GM21423 (cell line): ENCODE data around the gene ACKR4.
"Not testable (repeated sequence)": the region's sequence is repeated elsewhere in the genome, so short reads cannot be mapped to it uniquely, and the experiment has no call there.

Experiments
- ATAC-seq: cut with Tn5 transposase; IDR thresholded peaks from one replicate; pipeline ENCODE4 v1.9.1; 2021; ENCODE audit warnings: mild to moderate bottlenecking, moderate library complexity; ENCODE audit not compliant: unreplicated experiment

The ACKR4 gene

GRCh38 chr3:132638706-132639105, 41.6 kb downstream of the ACKR4 start:
- ATAC-seq, result no peak

DNA sequence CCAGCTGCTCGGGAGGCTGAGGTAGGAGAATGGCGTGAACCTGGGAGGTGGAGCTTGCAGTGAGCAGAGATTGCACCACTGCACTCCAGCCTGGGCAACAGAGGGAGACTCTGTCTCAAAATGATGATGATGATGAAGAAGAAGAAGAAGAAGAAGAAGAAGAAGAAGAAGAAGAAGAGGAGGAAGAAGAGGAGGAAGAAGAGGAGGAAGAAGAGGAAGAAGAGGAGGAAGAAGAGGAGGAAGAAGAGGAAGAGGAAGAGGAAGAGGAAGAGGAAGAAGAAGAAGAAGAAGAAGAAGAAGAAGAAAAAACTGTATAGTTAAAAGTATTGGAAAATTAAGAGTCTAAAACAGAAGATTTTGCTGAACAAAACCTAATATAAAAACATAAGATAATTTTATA, 44.4 kb downstream of the ACKR4 start:
- ATAC-seq, result not testable (repeated sequence)

- no peak for ATAC-seq
Measured at GRCh38 chr3:132641837-132642538, 44.9 kb downstream of the ACKR4 start.

DNA sequence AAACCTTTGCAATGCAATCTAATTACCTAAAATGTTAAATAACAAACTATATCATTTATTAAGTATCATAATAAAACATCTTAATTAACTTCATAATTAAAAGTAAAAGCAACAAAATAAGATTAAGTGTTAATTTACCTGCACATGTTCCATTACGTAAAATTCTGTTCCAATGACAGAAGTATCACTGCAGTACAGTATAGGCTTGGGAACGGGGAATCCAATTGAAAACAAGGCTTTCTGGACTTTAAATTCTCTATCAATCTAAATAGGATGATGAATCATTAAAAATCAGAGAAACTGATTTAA, 45.4 kb downstream of the ACKR4 start:
- ATAC-seq, result no peak

- ATAC-seq, result no peak
Measured at GRCh38 chr3:132643366-132643765, 46.3 kb downstream of the ACKR4 start.

GRCh38 chr3:132645058-132645457, 48.0 kb downstream of the ACKR4 start:
- ATAC-seq, result no peak

- ATAC-seq, result no peak
Measured at GRCh38 chr3:132650153-132650552, 53.1 kb downstream of the ACKR4 start.
